Measurements from ENCODE around the gene LPAR1.

- no peak for TF ChIP-seq CTCF (IDR thresholded peaks at IDR 0.05; ENCODE audit: insufficient read depth, low read depth, low read length)
- TF ChIP-seq EZH2 (IDR thresholded peaks at IDR 0.05; ENCODE audit: insufficient read depth, low read length), result no peak
Measured at GRCh38 chr9:110923601-110924000, 114.7 kb downstream of the LPAR1 start.

All from astrocyte (in vitro differentiated cells and primary cell).